NAMALWA (cell line): ENCODE results near the gene GPN1.
"Not testable (repeated sequence)": the region's sequence is repeated elsewhere in the genome, so short reads cannot be mapped to it uniquely, and the experiment has no call there.

Source experiments
- DNase-seq: peaks from one replicate; pipeline ENCODE4 v3.0.0-alpha.2; 2015; ENCODE audit warnings: low spot score

GPN1 gene

GRCh38 chr2:27628767-27629709 is at the start of gene GPN1, which contains the start of gene CCDC121:
GPN1 (plus strand) TSS chr2:27629050; CDS start chr2:27629059, 9 bp downstream.
CCDC121 (minus strand) TSS chr2:27629012; CDS start chr2:27627799, 1,213 bp downstream.
- DNase-seq, result peak; percentile 97

- DNase-seq, result no peak
These were observed 47.3 kb upstream of the GPN1 start for GRCh38 chr2:27581417-27582128.

DNA sequence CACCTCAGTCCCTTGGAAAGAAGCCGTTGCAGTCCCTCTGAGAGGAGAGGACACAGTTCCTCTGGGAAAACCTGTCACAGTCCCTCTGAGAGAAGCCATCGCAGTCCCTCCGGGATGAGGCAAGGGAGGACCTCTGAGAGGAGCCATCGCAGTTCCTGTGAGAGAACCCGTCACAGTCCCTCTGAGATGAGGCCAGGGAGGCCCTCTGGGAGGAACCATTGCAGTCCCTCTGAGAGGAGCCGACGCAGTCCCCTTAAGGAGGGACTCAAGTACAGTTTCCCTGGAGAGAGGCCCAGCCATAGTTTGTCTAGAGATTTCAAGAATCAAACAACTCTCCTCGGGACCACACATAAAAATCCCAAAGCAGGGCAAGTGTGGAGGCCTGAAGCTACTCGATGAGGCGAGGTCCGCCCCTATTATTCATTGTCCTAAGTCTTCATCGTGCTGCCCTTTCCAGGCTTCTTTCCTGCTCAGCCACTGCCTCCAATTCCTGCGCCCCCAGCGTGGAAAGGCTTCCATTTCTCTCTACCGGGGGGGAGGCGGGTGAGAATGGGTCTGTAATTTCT is 46.6 kb upstream of the GPN1 start:
- no peak for DNase-seq

GRCh38 chr2:27582695-27583389 is 46.0 kb upstream of the GPN1 start, which contains the start of gene ZNF512:
ZNF512 (plus strand) TSS chr2:27583042; CDS start chr2:27583113, 71 bp downstream.
- DNase-seq, result peak; percentile 99

- no peak for DNase-seq
These were observed 45.4 kb upstream of the GPN1 start for GRCh38 chr2:27583390-27583915.

GRCh38 chr2:27584597-27584996 is 44.3 kb upstream of the GPN1 start:
- DNase-seq, result no peak

DNA sequence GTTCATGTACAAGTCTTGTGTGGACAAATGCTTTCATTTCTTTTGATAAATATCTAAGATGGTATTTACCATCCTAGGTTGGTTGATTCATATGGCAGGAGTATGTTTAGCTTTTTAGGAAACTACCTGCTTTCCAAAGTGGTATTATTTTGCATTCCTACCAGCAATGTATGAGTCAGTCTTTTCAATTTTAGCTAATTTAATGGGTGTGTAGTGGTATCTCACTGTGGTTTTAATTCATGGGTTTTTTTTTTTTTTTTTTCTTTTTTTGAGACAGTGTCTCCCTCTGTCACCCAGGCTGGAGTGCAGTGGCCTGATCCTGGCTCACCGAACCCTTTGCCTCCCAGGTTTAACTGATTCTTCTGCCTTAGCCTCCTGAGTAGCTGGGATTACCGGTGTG is 41.8 kb upstream of the GPN1 start:
- no peak for DNase-seq

DNA sequence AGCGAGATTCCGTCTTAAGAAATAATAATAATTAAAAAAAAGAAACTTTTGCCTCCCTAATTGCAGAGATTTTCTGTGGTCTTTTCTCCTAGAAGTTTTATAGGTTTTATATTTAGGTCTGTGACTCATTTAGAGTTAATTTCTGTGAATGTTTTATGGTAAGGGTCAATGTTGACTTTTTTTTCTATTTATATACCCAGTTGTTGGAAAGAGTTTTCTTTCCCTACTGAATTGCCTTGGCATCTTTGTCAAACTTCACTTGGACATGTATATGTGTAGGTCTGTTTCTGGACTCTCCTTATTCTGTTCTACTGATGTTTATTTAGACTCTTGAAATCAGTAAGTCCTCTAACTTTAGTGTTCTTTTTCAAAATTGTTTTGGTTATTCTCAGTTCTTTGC is 40.5 kb upstream of the GPN1 start:
- no peak for DNase-seq

- DNase-seq, result no peak
These were observed 37.1 kb upstream of the GPN1 start for GRCh38 chr2:27591745-27592144.

DNA sequence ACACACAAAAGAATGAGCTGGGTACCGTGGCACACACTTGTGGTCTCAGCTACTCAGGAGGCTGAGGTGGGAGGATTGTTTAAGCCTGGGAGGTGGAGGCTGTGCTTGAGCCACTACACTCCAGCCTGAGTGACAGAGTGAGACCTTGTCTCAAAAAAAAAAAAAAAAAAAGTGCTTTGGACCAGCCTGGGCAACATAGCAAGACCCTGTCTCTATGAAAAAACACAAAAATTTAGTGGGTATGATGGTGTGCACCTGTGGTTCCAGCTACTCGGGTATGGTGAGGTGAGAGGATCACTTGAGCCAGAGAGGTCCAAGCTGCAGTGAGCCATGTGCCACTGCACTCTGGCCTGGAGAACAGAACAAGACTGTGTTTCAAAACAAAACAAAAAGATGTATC is 35.6 kb upstream of the GPN1 start:
- DNase-seq, result no peak

DNA sequence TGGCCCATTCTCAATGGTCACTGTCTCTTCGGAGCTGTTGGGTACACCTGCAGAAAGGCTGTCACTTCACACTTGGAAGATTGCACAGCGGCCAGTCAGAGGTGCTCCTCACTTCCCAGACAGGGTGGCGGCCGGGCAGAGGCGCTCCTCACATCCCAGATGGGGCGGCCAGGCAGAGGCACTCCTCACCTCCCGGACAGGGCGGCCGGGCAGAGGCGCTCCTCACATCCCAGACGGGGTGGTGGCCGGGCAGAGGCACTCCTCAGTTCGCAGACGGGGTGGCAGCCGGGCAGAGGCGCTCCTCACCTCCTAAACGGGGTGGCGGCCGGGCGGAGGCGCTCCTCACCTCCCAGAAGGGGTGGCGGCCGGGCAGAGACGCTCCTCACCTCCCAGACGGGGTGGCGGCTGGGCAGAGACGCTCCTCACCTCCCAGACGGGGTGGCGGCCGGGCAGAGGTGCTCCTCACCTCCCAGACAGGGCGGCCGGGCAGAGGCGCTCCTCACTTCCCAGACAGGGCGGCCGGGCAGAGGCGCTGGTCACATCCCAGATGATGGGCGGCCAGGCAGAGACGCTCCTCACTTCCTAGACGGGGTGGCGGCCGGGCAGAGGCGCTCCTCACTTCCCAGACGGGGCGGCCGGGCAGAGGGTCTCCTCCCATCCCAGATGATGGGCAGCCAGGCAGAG is 34.7 kb upstream of the GPN1 start:
- not testable (repeated sequence) for DNase-seq

DNA sequence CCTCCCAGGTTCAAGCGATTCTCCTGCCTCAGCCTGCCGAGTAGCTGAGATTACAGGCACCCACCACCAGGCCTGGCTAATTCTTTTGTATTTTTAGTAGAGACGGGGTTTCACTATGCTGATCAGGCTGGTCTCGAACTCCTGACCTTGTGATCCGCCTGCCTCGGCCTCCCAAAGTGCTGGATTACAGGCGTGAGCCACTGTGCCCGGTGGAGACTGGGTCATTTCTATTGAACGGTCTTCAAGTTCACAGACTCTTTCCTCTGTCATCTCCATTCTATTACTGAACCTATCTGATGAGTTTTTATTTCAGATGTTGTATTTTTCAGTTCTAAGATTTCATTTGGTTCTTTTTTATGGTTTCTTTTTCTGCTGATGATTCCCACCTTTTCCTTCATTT is 33.4 kb upstream of the GPN1 start:
- DNase-seq, result not testable (repeated sequence)

- DNase-seq, result no peak
These were observed 32.2 kb upstream of the GPN1 start for GRCh38 chr2:27596627-27597026.

- no peak for DNase-seq
These were observed 22.2 kb upstream of the GPN1 start for GRCh38 chr2:27606611-27607010.

DNA sequence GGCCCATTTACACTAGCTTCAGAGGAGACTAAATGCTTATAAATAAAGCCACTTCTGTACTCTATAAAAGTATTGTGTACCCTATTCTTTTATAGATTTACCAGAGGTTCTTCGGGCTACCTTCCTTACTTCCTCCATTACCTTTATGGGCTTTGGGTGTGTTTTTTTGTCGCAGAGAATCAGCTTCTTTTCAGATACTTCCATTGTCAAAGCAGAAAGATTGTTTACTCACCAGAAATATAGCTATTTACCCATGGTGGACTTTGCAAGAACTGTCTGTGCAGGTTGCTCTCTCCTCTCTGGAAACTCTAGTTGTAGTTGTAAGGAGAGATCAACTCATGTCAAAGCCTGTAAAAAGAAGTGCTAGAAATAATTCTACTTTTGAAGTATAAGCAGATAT is 14.9 kb upstream of the GPN1 start:
- no peak for DNase-seq

- DNase-seq, result no peak
These were observed 13.5 kb upstream of the GPN1 start for GRCh38 chr2:27615316-27615715.

DNA sequence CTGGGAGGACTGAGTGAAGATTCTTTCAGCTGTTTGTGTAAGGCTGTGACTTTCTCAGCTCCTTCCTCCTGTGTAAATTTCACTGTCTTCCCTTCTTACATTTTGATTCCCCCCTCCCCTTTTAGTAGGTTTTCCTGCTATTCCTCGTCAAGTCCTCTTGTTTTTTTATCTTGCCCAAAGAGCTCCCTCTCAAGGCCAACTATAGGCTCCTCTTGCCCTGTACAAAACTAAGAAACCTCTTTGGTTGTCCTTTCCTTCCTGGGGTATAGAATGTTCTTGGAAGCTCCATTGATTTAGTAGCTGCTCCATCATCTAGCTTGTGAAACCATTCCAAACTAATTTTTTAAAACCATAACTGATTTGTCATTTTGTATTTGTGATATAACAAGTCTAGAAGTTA is 7.3 kb upstream of the GPN1 start:
- DNase-seq, result no peak

DNA sequence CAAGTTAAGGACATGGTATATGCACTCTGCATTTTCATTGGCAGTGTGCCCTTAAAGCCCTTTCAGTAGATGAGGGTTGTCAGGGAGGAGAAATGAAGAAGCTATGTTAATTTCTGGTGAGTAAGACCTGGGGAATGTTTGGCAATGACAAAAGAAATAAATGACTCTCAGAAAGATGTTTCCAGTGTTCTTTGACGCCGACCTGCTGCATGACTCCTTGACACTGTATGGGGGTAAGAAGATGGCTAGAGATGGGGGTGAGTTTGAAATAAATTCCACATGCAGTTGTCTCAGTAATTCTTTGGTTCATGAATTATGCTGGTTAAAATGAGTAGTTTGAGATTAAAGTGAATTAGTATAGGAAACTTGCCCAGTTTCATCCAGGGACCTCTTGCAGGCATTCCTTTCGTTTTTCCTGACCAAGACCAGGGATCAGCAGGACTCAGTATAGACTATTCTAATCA is 5.9 kb upstream of the GPN1 start:
- no peak for DNase-seq

GRCh38 chr2:27624943-27625342 is 3.9 kb upstream of the GPN1 start:
- no peak for DNase-seq

GRCh38 chr2:27626323-27626722 is 2.5 kb upstream of the GPN1 start:
- not testable (repeated sequence) for DNase-seq

DNA sequence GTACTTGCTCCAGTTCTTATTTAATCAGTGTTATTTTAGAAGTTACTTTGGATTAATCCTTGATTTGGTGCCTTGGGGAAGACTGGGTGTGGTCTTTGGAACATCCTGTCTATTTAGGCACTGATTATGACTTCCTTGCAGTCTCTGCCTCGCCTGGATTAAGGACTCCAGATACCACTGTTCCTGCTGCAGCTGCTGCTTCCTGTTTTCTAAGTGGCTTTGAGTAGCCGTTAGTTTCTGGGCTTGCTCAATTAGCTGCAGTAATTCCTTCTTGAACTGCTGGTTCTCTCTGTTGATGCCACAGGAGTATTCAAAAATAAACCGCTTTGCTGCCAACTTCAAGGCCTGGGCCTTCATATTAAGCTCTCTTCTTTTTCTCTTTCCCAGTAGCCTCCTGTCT is 1.9 kb upstream of the GPN1 start:
- DNase-seq, result peak; percentile 48
